ENCODE data around the gene SNRNP48. TPM values are rescaled to one million over a fixed set of nuclear protein-coding genes. Genes with fewer than 3 reads are reported as not detected.

SNRNP48 gene
- total RNA-seq, 1 experiment from 2014 or later, result 26.2 TPM

DNA sequence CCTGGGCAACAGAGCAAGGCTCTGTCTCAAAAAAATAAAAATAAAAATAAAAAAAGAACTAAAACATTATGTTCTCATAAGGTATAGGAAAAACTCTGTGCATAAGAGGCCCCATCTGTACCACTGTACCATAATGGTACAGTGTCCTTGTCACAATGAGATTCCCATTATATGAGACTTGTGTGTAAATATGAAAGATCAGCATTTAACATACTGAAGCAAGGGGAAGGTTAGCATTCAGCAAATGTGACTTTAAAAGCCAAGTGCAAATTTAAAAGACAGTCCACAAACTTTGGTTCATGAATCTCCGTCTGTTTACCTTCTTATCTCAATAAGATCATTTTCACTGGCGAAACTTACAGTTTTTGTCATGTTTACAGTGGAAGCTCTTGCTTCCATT is 32.3 kb upstream of the SNRNP48 start:
- no peaks in the 10 kb centered on the region for H3K27me3 ChIP-seq (ENCODE audit: insufficient read depth, low read length)
- ChIA-PET RAD21 (ENCODE audit: low non-redundant PET in 1 of 2, low total read pairs in 2 of 2, uncharacterized antibody in 2 of 2, unreplicated experiment in 2 of 2) (no interaction called here), CTCF (no interaction called here), POLR2A (no interaction called here)
- H3K4me3 ChIP-seq (replicated peaks in 1 of 2; ENCODE audit: low read depth in 1 of 2, low read length in 2 of 2), result no peak overlapping the region
- no peak for TF ChIP-seq ZFX (IDR thresholded peaks at IDR 0.05)
- H3K9ac ChIP-seq (ENCODE audit: low read length), result no peak overlapping the region
- intact Hi-C loops (cut with micrococcal nuclease), result no loop called here
- H4K20me1 ChIP-seq (ENCODE audit: insufficient read depth), result no peaks in the 10 kb centered on the region
- H3K79me2 ChIP-seq (ENCODE audit: insufficient read depth, low read length), result peaks cover 25% of the 10 kb centered on the region
- no peak overlapping the region for H2AFZ ChIP-seq (ENCODE audit: low read depth, low read length, poor library complexity, severe bottlenecking)
- no peaks in the 10 kb centered on the region for H3K9me2 ChIP-seq (ENCODE audit: insufficient read depth)
- BruUV-seq (replicated peaks), result no TSS peak
- no peaks in the 10 kb centered on the region for H3K4me1 ChIP-seq (ENCODE audit: control insufficient read depth in 1 of 2, insufficient read depth in 2 of 2, low read length in 2 of 2)
- H3K36me3 ChIP-seq (ENCODE audit: control insufficient read depth in 1 of 2, insufficient read depth in 2 of 2, low read length in 2 of 2), result peaks cover 43% of the 10 kb centered on the region in 2 experiments; a peak in 3 of 4 replicates
- H3K9me3 ChIP-seq (ENCODE audit: control insufficient read depth in 1 of 2, insufficient read depth in 1 of 2, low read depth in 1 of 2, low read length in 2 of 2), result no peaks in the 10 kb centered on the region
- DNase-seq (ENCODE audit: low read depth, low spot score), result no peak
- ATAC-seq, result no peak
- H3K4me2 ChIP-seq (ENCODE audit: low read length), result no peak overlapping the region
- H3K27ac ChIP-seq (ENCODE audit: low read depth, low read length), result no peak overlapping the region

DNA sequence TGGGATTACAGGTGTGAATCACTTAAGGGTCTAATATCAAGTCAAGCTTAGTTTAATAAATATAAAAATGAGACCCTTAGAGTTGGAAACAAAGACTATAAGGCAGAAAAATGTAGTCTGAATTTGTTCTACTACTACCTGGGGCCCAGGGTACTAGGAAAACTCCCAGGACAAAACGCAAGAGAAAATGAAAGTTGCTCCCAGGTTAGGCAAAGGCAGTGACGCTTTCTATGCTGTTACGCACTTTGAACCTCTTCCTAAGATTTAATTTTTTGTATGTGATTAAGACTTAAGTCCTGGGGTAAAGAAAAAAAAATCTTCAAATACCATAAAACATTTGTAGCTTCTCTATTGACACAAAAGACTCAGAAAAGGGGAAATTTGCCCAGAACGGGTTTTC is 31.2 kb upstream of the SNRNP48 start:
- Histone ChIP-seq H3K27me3 (ENCODE audit: insufficient read depth, low read length) (no peaks in the 10 kb centered on the region), H3K4me2 (ENCODE audit: low read length) (no peak overlapping the region), H2AFZ (ENCODE audit: low read depth, low read length, poor library complexity, severe bottlenecking) (no peak overlapping the region), H3K9ac (ENCODE audit: low read length) (no peak overlapping the region), H3K27ac (ENCODE audit: low read depth, low read length) (no peak overlapping the region), H3K4me1 (ENCODE audit: control insufficient read depth in 1 of 2, insufficient read depth in 2 of 2, low read length in 2 of 2) (no peaks in the 10 kb centered on the region), H3K36me3 (ENCODE audit: control insufficient read depth in 1 of 2, insufficient read depth in 2 of 2, low read length in 2 of 2) (peaks cover 49 to 54% of the 10 kb centered on the region in 2 experiments), H3K4me3 (replicated peaks in 1 of 2; ENCODE audit: low read depth in 1 of 2, low read length in 2 of 2) (no peak overlapping the region), H3K9me2 (ENCODE audit: insufficient read depth) (no peaks in the 10 kb centered on the region), H4K20me1 (ENCODE audit: insufficient read depth) (no peaks in the 10 kb centered on the region), H3K79me2 (ENCODE audit: insufficient read depth, low read length) (peaks cover 14% of the 10 kb centered on the region), H3K9me3 (ENCODE audit: control insufficient read depth in 1 of 2, insufficient read depth in 1 of 2, low read depth in 1 of 2, low read length in 2 of 2) (no peaks in the 10 kb centered on the region)
- ChIA-PET RAD21 (ENCODE audit: low non-redundant PET in 1 of 2, low total read pairs in 2 of 2, uncharacterized antibody in 2 of 2, unreplicated experiment in 2 of 2) (no interaction called here), POLR2A (no interaction called here), CTCF (no interaction called here)
- DNase-seq (ENCODE audit: low read depth, low spot score) (no peak), ATAC-seq (no peak)
- intact Hi-C loops (cut with micrococcal nuclease), result no loop called here
- no TSS peak for BruUV-seq (replicated peaks)
- TF ChIP-seq, protein P1, sequence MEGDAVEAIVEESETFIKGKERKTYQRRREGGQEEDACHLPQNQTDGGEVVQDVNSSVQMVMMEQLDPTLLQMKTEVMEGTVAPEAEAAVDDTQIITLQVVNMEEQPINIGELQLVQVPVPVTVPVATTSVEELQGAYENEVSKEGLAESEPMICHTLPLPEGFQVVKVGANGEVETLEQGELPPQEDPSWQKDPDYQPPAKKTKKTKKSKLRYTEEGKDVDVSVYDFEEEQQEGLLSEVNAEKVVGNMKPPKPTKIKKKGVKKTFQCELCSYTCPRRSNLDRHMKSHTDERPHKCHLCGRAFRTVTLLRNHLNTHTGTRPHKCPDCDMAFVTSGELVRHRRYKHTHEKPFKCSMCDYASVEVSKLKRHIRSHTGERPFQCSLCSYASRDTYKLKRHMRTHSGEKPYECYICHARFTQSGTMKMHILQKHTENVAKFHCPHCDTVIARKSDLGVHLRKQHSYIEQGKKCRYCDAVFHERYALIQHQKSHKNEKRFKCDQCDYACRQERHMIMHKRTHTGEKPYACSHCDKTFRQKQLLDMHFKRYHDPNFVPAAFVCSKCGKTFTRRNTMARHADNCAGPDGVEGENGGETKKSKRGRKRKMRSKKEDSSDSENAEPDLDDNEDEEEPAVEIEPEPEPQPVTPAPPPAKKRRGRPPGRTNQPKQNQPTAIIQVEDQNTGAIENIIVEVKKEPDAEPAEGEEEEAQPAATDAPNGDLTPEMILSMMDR (IDR thresholded peaks at IDR 0.05 in 2 of 3, conservative IDR thresholded peaks at IDR 0.05 in 1 of 3; ENCODE audit: borderline replicate concordance in 1 of 3, insufficient read depth in 1 of 3, low read depth in 2 of 3, low read length in 2 of 3), result no peak
- TF ChIP-seq, protein P2, sequence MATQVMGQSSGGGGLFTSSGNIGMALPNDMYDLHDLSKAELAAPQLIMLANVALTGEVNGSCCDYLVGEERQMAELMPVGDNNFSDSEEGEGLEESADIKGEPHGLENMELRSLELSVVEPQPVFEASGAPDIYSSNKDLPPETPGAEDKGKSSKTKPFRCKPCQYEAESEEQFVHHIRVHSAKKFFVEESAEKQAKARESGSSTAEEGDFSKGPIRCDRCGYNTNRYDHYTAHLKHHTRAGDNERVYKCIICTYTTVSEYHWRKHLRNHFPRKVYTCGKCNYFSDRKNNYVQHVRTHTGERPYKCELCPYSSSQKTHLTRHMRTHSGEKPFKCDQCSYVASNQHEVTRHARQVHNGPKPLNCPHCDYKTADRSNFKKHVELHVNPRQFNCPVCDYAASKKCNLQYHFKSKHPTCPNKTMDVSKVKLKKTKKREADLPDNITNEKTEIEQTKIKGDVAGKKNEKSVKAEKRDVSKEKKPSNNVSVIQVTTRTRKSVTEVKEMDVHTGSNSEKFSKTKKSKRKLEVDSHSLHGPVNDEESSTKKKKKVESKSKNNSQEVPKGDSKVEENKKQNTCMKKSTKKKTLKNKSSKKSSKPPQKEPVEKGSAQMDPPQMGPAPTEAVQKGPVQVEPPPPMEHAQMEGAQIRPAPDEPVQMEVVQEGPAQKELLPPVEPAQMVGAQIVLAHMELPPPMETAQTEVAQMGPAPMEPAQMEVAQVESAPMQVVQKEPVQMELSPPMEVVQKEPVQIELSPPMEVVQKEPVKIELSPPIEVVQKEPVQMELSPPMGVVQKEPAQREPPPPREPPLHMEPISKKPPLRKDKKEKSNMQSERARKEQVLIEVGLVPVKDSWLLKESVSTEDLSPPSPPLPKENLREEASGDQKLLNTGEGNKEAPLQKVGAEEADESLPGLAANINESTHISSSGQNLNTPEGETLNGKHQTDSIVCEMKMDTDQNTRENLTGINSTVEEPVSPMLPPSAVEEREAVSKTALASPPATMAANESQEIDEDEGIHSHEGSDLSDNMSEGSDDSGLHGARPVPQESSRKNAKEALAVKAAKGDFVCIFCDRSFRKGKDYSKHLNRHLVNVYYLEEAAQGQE (IDR thresholded peaks at IDR 0.05; ENCODE audit: low read depth), result no peak
- TF ChIP-seq ZNF274 (IDR thresholded peaks at IDR 0.05; ENCODE audit: low read depth, low read length) (no peak), SRF (IDR thresholded peaks at IDR 0.05; ENCODE audit: low read depth) (no peak), JUND (IDR thresholded peaks at IDR 0.05) (no peak), CBX3 (IDR thresholded peaks at IDR 0.05; ENCODE audit: low read depth) (no peak), EGR1 (IDR thresholded peaks at IDR 0.05; ENCODE audit: low read depth) (no peak), EZH2phosphoT487 (IDR thresholded peaks at IDR 0.05; ENCODE audit: borderline replicate concordance) (no peak), RAD21 (IDR thresholded peaks at IDR 0.05; ENCODE audit: low read depth) (no peak), ELF1 (IDR thresholded peaks at IDR 0.05; ENCODE audit: borderline replicate concordance, low read depth) (no peak)
- TF ChIP-seq, protein P3, sequence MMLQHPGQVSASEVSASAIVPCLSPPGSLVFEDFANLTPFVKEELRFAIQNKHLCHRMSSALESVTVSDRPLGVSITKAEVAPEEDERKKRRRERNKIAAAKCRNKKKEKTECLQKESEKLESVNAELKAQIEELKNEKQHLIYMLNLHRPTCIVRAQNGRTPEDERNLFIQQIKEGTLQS (IDR thresholded peaks at IDR 0.05), result no peak
- TF ChIP-seq, protein P4, sequence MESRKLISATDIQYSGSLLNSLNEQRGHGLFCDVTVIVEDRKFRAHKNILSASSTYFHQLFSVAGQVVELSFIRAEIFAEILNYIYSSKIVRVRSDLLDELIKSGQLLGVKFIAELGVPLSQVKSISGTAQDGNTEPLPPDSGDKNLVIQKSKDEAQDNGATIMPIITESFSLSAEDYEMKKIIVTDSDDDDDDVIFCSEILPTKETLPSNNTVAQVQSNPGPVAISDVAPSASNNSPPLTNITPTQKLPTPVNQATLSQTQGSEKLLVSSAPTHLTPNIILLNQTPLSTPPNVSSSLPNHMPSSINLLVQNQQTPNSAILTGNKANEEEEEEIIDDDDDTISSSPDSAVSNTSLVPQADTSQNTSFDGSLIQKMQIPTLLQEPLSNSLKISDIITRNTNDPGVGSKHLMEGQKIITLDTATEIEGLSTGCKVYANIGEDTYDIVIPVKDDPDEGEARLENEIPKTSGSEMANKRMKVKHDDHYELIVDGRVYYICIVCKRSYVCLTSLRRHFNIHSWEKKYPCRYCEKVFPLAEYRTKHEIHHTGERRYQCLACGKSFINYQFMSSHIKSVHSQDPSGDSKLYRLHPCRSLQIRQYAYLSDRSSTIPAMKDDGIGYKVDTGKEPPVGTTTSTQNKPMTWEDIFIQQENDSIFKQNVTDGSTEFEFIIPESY (IDR thresholded peaks at IDR 0.05; ENCODE audit: extremely low read depth, insufficient replicate concordance, low read length), result no peak
- TF ChIP-seq, protein P5, sequence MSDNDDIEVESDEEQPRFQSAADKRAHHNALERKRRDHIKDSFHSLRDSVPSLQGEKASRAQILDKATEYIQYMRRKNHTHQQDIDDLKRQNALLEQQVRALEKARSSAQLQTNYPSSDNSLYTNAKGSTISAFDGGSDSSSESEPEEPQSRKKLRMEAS (IDR thresholded peaks at IDR 0.05), result no peak

All from HCT116 (cell line).